NCI-H1105 treated with DMSO at 0.1 percent for 48 hours (cell line): ENCODE results near the gene CPNE1.

Experiments used
- DNase-seq: peaks from one replicate; lab custom pipeline; 2025; lab: John Stamatoyannopoulos, UW

The CPNE1 gene

DNA sequence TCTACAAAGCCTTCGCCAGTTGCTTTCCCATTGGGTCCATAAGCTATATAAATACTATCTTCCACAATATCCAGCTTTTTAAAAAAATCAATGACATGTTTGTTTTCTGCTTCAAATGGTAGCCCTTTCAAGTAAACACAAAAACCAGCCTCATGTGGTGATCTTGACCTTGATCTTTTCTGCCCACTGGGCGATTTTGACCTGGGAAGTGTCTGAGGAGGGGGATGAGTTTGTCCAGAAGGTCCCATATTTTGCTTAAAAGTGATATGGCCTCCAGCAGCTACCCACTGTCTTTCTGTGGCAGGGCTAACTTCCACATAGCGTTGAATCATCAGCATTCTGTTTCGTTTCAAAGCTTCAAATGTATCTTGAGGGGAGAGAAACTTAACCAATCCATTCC is 10.8 kb downstream of the CPNE1 start:
- no peak for DNase-seq

DNA sequence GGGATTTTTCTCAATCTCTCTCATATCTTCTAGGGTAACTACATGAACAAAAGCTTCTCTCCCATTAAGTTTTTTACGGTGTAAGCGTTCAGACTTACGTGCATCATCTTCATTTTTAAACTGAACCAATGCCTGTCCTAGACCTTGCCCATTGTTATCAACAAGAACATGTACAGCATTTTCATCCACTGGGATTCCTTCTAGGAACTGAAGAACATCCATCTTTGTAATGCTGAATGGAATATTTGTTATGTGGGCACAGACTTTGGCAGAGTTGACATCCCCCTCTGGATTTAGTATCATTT is 11.3 kb downstream of the CPNE1 start:
- no peak for DNase-seq

GRCh38 chr20:35652641-35653429 is 11.9 kb downstream of the CPNE1 start:
- DNase-seq = no peak

GRCh38 chr20:35651958-35652357 is 12.7 kb downstream of the CPNE1 start:
- no peak for DNase-seq

DNA sequence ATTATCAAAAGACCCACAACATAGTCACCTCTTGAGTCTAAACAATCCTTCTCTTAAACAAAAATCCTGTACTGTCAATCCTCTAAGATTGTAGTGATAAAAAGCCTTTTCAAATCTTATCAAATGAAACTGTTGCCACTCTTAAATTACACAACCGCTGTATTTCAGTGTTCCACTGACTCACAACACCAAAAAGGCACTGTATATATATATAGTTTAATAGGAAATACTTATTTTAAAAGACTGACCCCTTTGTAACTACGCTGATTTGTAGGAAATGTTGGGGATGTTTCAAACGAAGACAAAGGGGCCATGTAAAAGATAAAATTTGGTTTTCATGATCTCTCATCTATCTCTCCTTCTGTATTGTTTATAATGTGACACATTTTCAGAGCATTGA is 14.1 kb downstream of the CPNE1 start:
- DNase-seq = no peak

DNA sequence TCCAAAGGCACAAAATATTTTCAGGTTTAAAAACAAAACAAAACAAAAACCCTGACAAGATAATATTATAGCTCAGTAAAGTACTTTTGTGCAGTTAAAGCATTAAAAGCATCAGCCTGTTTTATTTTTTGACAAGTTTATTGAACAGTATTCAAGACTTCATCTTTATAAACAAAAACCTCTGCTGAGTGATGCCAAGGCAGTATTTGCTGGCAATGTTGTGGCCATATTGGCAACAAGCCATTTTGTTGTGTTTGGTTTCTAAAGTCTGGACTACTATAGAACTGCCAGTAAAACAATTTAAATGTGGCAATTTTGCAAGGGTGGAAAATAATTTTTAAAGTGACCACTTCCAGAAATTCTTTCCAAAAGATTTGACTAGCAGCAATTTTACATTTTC is 15.9 kb downstream of the CPNE1 start:
- DNase-seq = no peak

GRCh38 chr20:35644806-35645205 is 19.9 kb downstream of the CPNE1 start:
- no peak for DNase-seq

GRCh38 chr20:35643045-35643444 is 21.7 kb downstream of the CPNE1 start:
- no peak for DNase-seq

DNA sequence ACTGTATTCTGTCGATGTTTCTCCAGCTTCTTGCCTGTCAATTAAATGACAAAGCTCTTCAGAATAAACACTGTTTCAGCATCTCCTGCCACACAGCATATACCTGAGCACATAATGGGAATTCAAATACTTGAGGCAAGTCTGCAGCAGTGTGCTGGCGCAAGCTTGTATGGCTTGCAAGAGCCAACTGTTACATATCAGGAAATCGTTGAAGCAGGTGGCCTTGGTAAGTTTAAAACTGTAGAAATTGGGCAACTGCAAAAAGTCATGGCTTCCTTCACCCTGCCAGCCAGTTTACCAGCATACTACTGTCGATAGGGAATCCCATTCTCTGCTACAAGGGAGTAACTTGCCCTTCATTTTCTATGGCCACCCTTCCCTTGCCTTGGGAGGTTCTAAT is 23.0 kb downstream of the CPNE1 start:
- DNase-seq = no peak

GRCh38 chr20:35640724-35641123 is 24.0 kb downstream of the CPNE1 start:
- DNase-seq = no peak

DNA sequence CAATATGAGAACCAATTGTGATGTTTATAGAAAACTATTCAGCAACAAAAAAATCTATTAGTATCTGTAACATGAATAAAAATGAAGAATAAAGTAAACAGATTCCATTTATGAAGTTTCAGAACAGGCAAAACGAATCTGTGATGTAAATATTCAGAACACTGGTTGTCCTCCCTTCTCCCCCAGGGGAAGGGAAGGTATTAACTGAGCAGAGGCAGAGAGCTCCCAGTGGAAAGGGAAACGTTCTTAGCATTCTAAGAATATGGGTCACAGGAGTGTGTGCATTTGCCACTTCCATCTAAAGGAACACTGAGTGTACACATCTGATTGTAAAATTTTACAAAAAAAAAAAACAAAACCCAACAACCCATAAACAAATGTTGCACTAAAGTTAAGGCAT is 25.9 kb downstream of the CPNE1 start:
- no peak for DNase-seq

- no peak for DNase-seq
Measured at GRCh38 chr20:35637276-35637675, 27.4 kb downstream of the CPNE1 start.

GRCh38 chr20:35636095-35636494 is 28.6 kb downstream of the CPNE1 start:
- DNase-seq = no peak

DNA sequence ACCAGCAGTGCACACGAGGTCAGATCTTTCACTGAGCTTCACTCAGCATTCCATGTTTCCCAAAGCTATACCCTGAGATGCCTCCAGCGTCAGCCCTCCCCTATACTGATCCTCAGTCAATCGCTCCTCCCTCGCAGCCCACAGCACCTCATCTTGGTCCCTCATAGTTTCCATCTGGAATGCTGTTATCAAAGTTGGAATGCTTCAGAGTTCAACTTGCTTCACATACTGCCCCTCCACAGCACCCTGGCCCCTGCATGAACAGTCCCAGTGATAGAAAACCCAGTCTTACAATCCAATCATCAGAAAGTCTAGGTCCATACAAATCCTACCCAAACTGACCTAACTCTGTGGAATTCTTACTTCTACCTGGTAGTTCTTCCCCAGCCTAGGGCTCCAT is 29.0 kb downstream of the CPNE1 start:
- no peak for DNase-seq

GRCh38 chr20:35632539-35633115 is 32.1 kb downstream of the CPNE1 start:
- no peak for DNase-seq

DNA sequence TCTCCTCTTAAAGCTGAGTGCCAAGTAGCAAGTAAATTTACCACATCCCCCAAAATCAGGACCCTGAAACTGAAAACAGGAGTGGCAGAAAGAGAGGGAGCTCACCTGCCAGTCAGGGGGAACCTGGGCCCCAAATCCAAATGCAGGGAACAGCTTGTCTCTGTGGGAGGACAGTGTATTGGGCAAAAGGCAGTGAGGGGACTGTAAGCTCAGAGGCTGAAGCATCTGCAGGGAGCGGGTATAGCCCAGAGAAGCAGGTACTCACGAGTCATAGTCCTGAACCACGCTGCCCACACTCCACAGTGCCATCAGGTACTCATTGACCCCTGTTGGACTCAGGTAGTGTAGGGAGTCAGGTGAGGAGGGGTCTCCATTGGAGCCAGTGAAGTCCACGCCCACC is 34.1 kb downstream of the CPNE1 start:
- DNase-seq = no peak

DNA sequence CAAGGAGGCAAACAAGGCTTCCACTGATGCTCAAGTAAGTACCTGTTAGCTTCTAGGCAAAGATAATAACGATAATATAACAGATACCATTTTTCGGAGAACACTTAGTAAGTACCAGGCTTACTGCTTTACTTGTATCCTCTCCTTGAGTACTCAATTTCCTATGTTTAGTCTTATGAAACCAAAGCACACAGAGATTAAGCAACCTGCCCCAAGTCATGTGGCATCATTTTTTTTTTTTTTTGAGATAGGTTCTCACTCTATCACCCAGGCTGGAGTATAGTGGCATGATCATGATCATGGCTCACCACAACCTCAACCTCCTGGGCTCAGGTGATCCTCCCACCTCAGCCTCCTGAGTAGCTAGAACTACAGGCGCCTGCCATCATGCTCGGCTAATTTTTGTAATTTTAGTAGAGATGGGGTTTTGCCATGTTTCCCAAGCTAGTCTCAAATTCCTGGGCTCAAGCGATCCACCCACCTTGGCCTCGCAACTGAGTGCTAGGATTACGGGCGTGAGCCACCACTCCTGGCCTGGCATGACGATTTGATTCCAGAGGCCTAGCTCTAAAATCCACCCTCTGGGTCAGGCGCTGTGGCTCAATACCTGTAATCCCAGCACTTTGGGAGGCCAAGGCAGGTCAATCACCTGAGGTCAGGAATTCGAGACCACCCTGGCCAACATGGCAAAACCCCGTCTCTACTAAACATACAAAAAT is 35.1 kb downstream of the CPNE1 start:
- DNase-seq = no peak

DNA sequence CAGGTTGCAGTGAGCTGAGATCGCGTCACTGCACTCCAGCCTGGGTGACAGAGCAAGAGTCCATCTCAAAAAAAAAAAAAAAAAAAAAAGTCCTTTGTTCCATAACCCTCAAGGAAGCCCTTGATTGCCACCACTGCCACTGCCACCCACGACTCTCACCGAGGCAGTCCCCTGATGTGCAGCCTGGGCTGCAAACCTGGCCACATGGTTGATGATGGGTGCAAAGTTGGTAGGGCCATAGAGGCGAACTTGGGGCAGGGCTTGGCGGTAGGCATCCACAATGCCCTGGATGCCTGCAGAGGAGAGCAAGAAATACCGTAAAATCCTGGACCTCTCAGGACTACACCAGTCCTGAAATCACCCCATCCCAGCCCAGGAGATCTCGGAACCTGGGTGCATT is 37.6 kb downstream of the CPNE1 start:
- DNase-seq = no peak

- DNase-seq = no peak
Measured at GRCh38 chr20:35626386-35627001, 38.2 kb downstream of the CPNE1 start.

GRCh38 chr20:35625584-35626385 is 38.9 kb downstream of the CPNE1 start:
- no peak for DNase-seq

DNA sequence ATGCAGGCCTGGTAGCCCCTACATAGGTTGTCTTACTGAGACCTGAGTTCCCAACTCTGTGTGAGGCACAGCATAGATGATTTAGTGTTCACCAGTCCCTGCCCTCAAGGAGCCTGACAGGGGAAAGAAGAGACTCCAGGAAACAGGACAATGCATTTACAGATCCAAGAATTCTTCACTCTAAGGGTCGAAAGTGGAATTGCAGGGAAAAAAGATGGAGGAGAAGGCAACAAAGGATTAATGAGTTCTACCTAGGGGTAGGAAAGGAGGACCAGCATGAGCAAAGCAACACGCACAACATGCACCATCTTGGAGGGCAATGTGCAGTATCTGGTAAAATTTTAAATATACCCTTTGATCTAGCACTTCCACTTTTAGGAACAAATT is 43.1 kb downstream of the CPNE1 start:
- no peak for DNase-seq

GRCh38 chr20:35620818-35621559 is 43.7 kb downstream of the CPNE1 start:
- no peak for DNase-seq
